CD14-positive monocyte (primary cell): ENCODE results near the gene KDM7A. TPM values are rescaled to one million over a fixed set of nuclear protein-coding genes. Genes with fewer than 3 reads are reported as not detected.
A peak's percentile ranks its signal among the peaks of the same experiment; 100 is the strongest.

ENCODE experiments used
- DNase-seq, 3 donors: peaks; one replicate each; pipeline ENCODE4 v3.0.0-alpha.2; 2011 to 2022
- H2AFZ ChIP-seq: 2 replicates; pipeline ENCODE4 v1.6.0; 2012; ENCODE audit warnings: mild to moderate bottlenecking, low read depth, low read length, inconsistent platforms; ENCODE audit not compliant: insufficient read depth, poor library complexity, severe bottlenecking
- H3K27ac ChIP-seq, 2 donors: 1 replicate in 1 of 2; 2 replicates in 1 of 2; pipeline ENCODE4 v1.5.1; 2012 to 2013; ENCODE audit warnings: low read length in 2 of 2, control low read depth in 1 of 2, inconsistent platforms in 1 of 2, low read depth in 1 of 2, mild to moderate bottlenecking in 1 of 2
- H3K27me3 ChIP-seq, 2 donors: one replicate each; pipeline versions ENCODE4 v1.6.0 to v1.6.1; 2011 to 2013; ENCODE audit warnings: low read length in 2 of 2; ENCODE audit not compliant: control insufficient read depth in 2 of 2, insufficient read depth in 2 of 2
- H3K36me3 ChIP-seq, 2 donors: replicated peaks in 1 of 2; 1 replicate in 1 of 2; 2 replicates in 1 of 2; pipeline versions ENCODE4 v1.5.1 to v1.6.1; 2012 to 2013; ENCODE audit warnings: low read length in 2 of 2, control low read depth in 1 of 2, inconsistent platforms in 1 of 2, mild to moderate bottlenecking in 1 of 2; ENCODE audit not compliant: insufficient read depth in 2 of 2, control insufficient read depth in 1 of 2
- H3K4me1 ChIP-seq, 2 donors: 1 replicate in 1 of 2; 2 replicates in 1 of 2; pipeline versions ENCODE4 v1.5.1 to v1.6.1; 2012 to 2013; ENCODE audit warnings: low read length in 2 of 2, control low read depth in 1 of 2, inconsistent platforms in 1 of 2, mild to moderate bottlenecking in 1 of 2, moderate library complexity in 1 of 2; ENCODE audit not compliant: insufficient read depth in 2 of 2, control insufficient read depth in 1 of 2
- H3K4me2 ChIP-seq: replicated peaks from 2 replicates; pipeline ENCODE3; 2012; ENCODE audit warnings: low read length, moderate library complexity, mild to moderate bottlenecking; ENCODE audit not compliant: poor library complexity, severe bottlenecking; ENCODE audit errors: extremely low read depth
- H3K4me3 ChIP-seq, 3 experiments: fragments of 200-600 bp in 1 of 3; sonication (generic) in 1 of 3; replicated peaks in 1 of 3; 1 replicate in 2 of 3; 2 replicates in 1 of 3; pipeline ENCODE4 v1.5.1; 2011 to 2013; ENCODE audit warnings: low read length in 3 of 3, mild to moderate bottlenecking in 3 of 3, control low read depth in 2 of 3, low read depth in 2 of 3, inconsistent platforms in 1 of 3, moderate library complexity in 1 of 3
- H3K79me2 ChIP-seq: 2 replicates; pipeline ENCODE4 v1.6.0; 2012; ENCODE audit warnings: mild to moderate bottlenecking, control low read depth, inconsistent platforms, low read length, moderate library complexity; ENCODE audit not compliant: insufficient read depth
- H3K9ac ChIP-seq: 2 replicates; pipeline ENCODE4 v1.6.0; 2017; ENCODE audit warnings: low read length, mild to moderate bottlenecking; ENCODE audit not compliant: insufficient read depth, poor library complexity, severe bottlenecking
- H3K9me3 ChIP-seq, 2 donors: replicated peaks in 1 of 2; 1 replicate in 1 of 2; 2 replicates in 1 of 2; pipeline versions ENCODE4 v1.5.1 to v1.6.1; 2012 to 2013; ENCODE audit warnings: low read length in 2 of 2, control low read depth in 1 of 2; ENCODE audit not compliant: control insufficient read depth in 1 of 2, insufficient read depth in 1 of 2
- H4K20me1 ChIP-seq: 2 replicates; pipeline ENCODE4 v1.6.0; 2012; ENCODE audit warnings: mild to moderate bottlenecking, low read length, control low read depth, moderate library complexity; ENCODE audit not compliant: insufficient read depth
- H3K27ac Mint-ChIP-seq, 7 donors: one replicate each; pipeline ENCODE4 v1.8.0; 2020; ENCODE audit warnings: mild to moderate bottlenecking in 7 of 7, mixed read lengths in 7 of 7, moderate library complexity in 6 of 7, inconsistent platforms in 2 of 7
- H3K27me3 Mint-ChIP-seq, 3 donors: one replicate each; pipeline ENCODE4 v1.8.0; 2021 to 2022; ENCODE audit warnings: low read depth in 3 of 3, mild to moderate bottlenecking in 3 of 3, mixed read lengths in 3 of 3, moderate library complexity in 3 of 3, inconsistent platforms in 1 of 3
- H3K36me3 Mint-ChIP-seq, 2 donors: one replicate each; pipeline ENCODE4 v1.8.0; 2020; ENCODE audit warnings: mixed read lengths in 2 of 2, inconsistent platforms in 1 of 2, mild to moderate bottlenecking in 1 of 2
- H3K4me1 Mint-ChIP-seq: one replicate; pipeline ENCODE4 v1.8.0; 2020; ENCODE audit warnings: mild to moderate bottlenecking, mixed read lengths
- H3K4me3 Mint-ChIP-seq, 2 donors: one replicate each; pipeline ENCODE4 v1.8.0; 2020; ENCODE audit warnings: mild to moderate bottlenecking in 2 of 2, mixed read lengths in 2 of 2, moderate library complexity in 1 of 2
- H3K9me3 Mint-ChIP-seq, 7 donors: one replicate each; pipeline ENCODE4 v1.8.0; 2020 to 2022; ENCODE audit warnings: mixed read lengths in 7 of 7, mild to moderate bottlenecking in 6 of 7, moderate library complexity in 6 of 7, inconsistent platforms in 2 of 7
- CTCF ChIP-seq: fragments of 200-600 bp; IDR thresholded peaks from one replicate; pipeline ENCODE4 v1.8.0; 2022; ENCODE audit warnings: antibody characterized with exemption, mild to moderate bottlenecking
- whole genome bisulfite sequencing: methylation state at CpG from one replicate; pipeline ENCODE4 v1.1.5; 2013; ENCODE audit warnings: missing lambda C conversion rate; ENCODE audit not compliant: insufficient coverage; 5-methylcytosine and 5-hydroxymethylcytosine counted together
- intact Hi-C, 2 donors: fragments of 100-400 bp; cut with micrococcal nuclease; formaldehyde crosslinking; loops; one replicate each; pipeline versions ENCODE4 v1.15.0 to v1.15.1; 2023
- polyA plus RNA-seq, 3 donors: library from polyadenylated mRNA; depleted of rRNA in 1 of 3; unstranded in 2 of 3; stranded (reverse) in 1 of 3; fragments of 300-500 nt in 2 of 3; fragments of >200 nt in 1 of 3; fragmentation: Illumina TruSeq in 2 of 3; gene quantifications; 1 replicate in 2 of 3; 2 replicates in 1 of 3; pipeline ENCODE4 v1.2.3, GENCODE V29; 2012 to 2021

KDM7A gene
- polyA plus RNA-seq, 3 donors: 4.9 to 37.9 (median 7.9) TPM

- 98% methylated on average over 6 of the region's 6 CpGs for WGBS
- H3K9me3 ChIP-seq: no peaks in the 10 kb centered on the region
- H3K36me3 ChIP-seq: peaks cover 52 to 93% of the 10 kb centered on the region in 2 donors
- Mint-ChIP-seq H3K36me3 (peaks cover 87 to 90% of the 10 kb centered on the region in 2 donors), H3K9me3 (peaks cover 0 to 3% (median 0%) of the 10 kb centered on the region in 7 donors), H3K27me3 (peaks cover 0 to 3% (median 0%) of the 10 kb centered on the region in 3 donors), H3K27ac (no peak overlapping the region), H3K4me3 (no peak overlapping the region), H3K4me1 (peaks cover 12% of the 10 kb centered on the region)
- no peak for TF ChIP-seq CTCF
- H2AFZ ChIP-seq: no peak overlapping the region
- peaks cover 68% of the 10 kb centered on the region for H4K20me1 ChIP-seq
- no peaks in the 10 kb centered on the region for H3K27me3 ChIP-seq
- no peak overlapping the region for H3K4me2 ChIP-seq
- no peaks in the 10 kb centered on the region for H3K79me2 ChIP-seq
- no peak overlapping the region for H3K9ac ChIP-seq
- H3K27ac ChIP-seq: no peak overlapping the region
- H3K4me3 ChIP-seq: no peak overlapping the region
- DNase-seq: no peak
- peaks cover 0 to 8% of the 10 kb centered on the region in 2 donors for H3K4me1 ChIP-seq
- intact Hi-C loops: no loop called here
Measured at GRCh38 chr7:140044251-140044650, 132.5 kb downstream of the KDM7A start.

- no peak overlapping the region for H2AFZ ChIP-seq
- peaks cover 93% of the 10 kb centered on the region in 2 donors for H3K36me3 Mint-ChIP-seq
- H3K9ac ChIP-seq: no peak overlapping the region
- H3K27me3 ChIP-seq: no peaks in the 10 kb centered on the region
- H3K9me3 Mint-ChIP-seq: peaks cover 0 to 3% (median 0%) of the 10 kb centered on the region in 7 donors
- H3K4me2 ChIP-seq: peak overlapping the region; percentile 11
- DNase-seq: no peak
- H3K27ac ChIP-seq: no peak overlapping the region
- WGBS: 71% methylated on average over 8 of the region's 10 CpGs
- peak overlapping the region in 1 of 2 donors; percentile 50 for H3K4me3 Mint-ChIP-seq
- no peak for TF ChIP-seq CTCF
- peaks cover 15% of the 10 kb centered on the region for H3K4me1 Mint-ChIP-seq
- H3K36me3 ChIP-seq: peaks cover 57 to 93% of the 10 kb centered on the region in 2 donors
- no peaks in the 10 kb centered on the region for H3K9me3 ChIP-seq
- peaks cover 0 to 9% of the 10 kb centered on the region in 2 donors for H3K4me1 ChIP-seq
- peak overlapping the region in 3 of 7 donors; percentile 33 to 84 (median 47) for H3K27ac Mint-ChIP-seq
- no peak overlapping the region for H3K4me3 ChIP-seq
- H3K27me3 Mint-ChIP-seq: peaks cover 0 to 6% (median 0%) of the 10 kb centered on the region in 3 donors
- intact Hi-C loops: no loop called here
- no peaks in the 10 kb centered on the region for H3K79me2 ChIP-seq
- H4K20me1 ChIP-seq: peaks cover 70% of the 10 kb centered on the region
Measured at GRCh38 chr7:140042386-140042670, 134.5 kb downstream of the KDM7A start.
